ENCODE results near the gene GATB. TPM values are rescaled to one million over a fixed set of nuclear protein-coding genes. Genes with fewer than 3 reads are reported as not detected.

The GATB gene
- total RNA-seq, 1 donor from 2014 or later, result 102 TPM

- peaks cover 6% of the 10 kb centered on the region for H3K36me3 ChIP-seq
- H3K4me3 ChIP-seq, result no peak overlapping the region
- no peaks in the 10 kb centered on the region for H3K27me3 ChIP-seq (ENCODE audit: low read depth)
- no peaks in the 10 kb centered on the region for H3K9me3 ChIP-seq (replicated peaks)
- no peak overlapping the region for H3K27ac ChIP-seq (replicated peaks)
- TF ChIP-seq, protein P1, sequence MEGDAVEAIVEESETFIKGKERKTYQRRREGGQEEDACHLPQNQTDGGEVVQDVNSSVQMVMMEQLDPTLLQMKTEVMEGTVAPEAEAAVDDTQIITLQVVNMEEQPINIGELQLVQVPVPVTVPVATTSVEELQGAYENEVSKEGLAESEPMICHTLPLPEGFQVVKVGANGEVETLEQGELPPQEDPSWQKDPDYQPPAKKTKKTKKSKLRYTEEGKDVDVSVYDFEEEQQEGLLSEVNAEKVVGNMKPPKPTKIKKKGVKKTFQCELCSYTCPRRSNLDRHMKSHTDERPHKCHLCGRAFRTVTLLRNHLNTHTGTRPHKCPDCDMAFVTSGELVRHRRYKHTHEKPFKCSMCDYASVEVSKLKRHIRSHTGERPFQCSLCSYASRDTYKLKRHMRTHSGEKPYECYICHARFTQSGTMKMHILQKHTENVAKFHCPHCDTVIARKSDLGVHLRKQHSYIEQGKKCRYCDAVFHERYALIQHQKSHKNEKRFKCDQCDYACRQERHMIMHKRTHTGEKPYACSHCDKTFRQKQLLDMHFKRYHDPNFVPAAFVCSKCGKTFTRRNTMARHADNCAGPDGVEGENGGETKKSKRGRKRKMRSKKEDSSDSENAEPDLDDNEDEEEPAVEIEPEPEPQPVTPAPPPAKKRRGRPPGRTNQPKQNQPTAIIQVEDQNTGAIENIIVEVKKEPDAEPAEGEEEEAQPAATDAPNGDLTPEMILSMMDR (IDR thresholded peaks at IDR 0.05; ENCODE audit: borderline replicate concordance), result no peak
- no peak for DNase-seq
- peaks cover 15% of the 10 kb centered on the region for H3K4me1 ChIP-seq
- intact Hi-C loops (cut with micrococcal nuclease), result no loop called here
Observed at GRCh38 chr4:151667666-151668065, 93.1 kb downstream of the GATB start.

GRCh38 chr4:151667048-151667447 is 93.8 kb downstream of the GATB start:
- Histone ChIP-seq H3K36me3 (peaks cover 6% of the 10 kb centered on the region), H3K27ac (replicated peaks) (no peak overlapping the region), H3K4me1 (peaks cover 9% of the 10 kb centered on the region), H3K9me3 (replicated peaks) (no peaks in the 10 kb centered on the region), H3K4me3 (no peak overlapping the region), H3K27me3 (ENCODE audit: low read depth) (no peaks in the 10 kb centered on the region)
- no peak for DNase-seq
- TF ChIP-seq, protein P1 (IDR thresholded peaks at IDR 0.05; ENCODE audit: borderline replicate concordance), result no peak
- intact Hi-C loops (cut with micrococcal nuclease), result no loop called here

DNA sequence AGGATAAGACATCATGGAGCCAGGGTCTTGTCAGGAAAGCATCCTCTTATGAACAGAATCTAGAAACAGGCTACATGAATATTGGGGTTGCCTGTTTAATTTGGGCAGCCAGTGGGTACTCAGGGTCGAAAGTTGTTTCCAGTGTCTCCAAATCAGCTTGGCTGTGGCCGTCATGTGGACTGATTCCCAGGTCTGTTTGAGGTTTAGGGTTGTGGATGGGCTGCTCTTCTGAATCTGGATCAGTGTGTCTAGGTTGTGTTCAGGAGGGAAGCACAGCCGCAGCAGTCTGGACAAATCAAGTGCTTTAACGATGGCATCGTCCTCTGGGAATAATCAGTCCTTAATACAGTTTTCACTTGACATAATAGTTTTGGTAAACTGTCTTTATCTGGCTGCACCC is 94.3 kb downstream of the GATB start:
- TF ChIP-seq, protein P1 (IDR thresholded peaks at IDR 0.05; ENCODE audit: borderline replicate concordance), result no peak
- DNase-seq, result no peak
- H3K4me1 ChIP-seq, result peaks cover 3% of the 10 kb centered on the region
- intact Hi-C loops (cut with micrococcal nuclease), result no loop called here
- H3K36me3 ChIP-seq, result peaks cover 6% of the 10 kb centered on the region
- no peak overlapping the region for H3K4me3 ChIP-seq
- H3K27ac ChIP-seq (replicated peaks), result no peak overlapping the region
- no peaks in the 10 kb centered on the region for H3K9me3 ChIP-seq (replicated peaks)
- H3K27me3 ChIP-seq (ENCODE audit: low read depth), result no peaks in the 10 kb centered on the region

- no peaks in the 10 kb centered on the region for H3K4me1 ChIP-seq
- peaks cover 6% of the 10 kb centered on the region for H3K36me3 ChIP-seq
- intact Hi-C loops (cut with micrococcal nuclease), result no loop called here
- no peak overlapping the region for H3K4me3 ChIP-seq
- TF ChIP-seq, protein P1 (IDR thresholded peaks at IDR 0.05; ENCODE audit: borderline replicate concordance), result no peak
- no peaks in the 10 kb centered on the region for H3K9me3 ChIP-seq (replicated peaks)
- no peaks in the 10 kb centered on the region for H3K27me3 ChIP-seq (ENCODE audit: low read depth)
- no peak for DNase-seq
- no peak overlapping the region for H3K27ac ChIP-seq (replicated peaks)
Observed at GRCh38 chr4:151665785-151666127, 95.1 kb downstream of the GATB start.

DNA sequence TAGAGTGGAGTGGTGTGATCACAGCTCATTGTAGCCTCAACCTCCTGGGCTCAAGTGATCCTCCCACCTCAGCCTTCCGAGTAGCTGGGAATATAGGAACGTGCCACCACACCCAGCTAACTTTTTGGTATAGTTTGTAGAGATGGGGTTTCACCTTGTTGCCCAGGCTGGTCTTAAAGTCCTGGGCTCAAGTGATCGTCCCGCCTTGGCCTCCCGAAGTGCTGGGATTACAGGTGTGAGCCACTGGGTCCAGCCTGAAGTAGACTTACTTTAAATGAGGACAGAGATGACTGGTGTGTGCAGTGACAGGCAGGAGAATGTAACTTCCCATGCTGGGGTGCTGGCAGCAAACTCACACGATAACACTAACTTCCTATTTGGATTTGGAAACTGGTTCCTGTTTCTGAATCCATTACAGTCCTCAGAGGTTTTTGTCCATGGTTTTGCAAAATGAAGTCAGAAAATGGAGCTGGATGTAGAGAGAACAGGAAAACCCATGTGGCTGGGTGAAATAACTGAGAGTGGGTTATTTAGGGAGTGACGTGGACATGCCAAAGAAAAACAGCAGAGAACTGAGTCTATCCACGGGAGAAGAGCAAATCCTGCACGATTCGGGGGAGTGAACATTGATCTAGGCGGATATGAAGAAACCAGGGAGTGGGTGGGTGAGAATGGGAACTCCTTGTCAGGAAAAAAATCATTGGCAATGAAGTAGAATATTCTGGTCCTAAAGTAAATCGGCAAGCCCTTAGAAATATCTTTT is 95.6 kb downstream of the GATB start:
- Histone ChIP-seq H3K4me1 (no peaks in the 10 kb centered on the region), H3K9me3 (replicated peaks) (no peaks in the 10 kb centered on the region), H3K36me3 (peaks cover 6% of the 10 kb centered on the region), H3K4me3 (no peak overlapping the region), H3K27me3 (ENCODE audit: low read depth) (no peaks in the 10 kb centered on the region), H3K27ac (replicated peaks) (no peak overlapping the region)
- TF ChIP-seq, protein P1 (IDR thresholded peaks at IDR 0.05; ENCODE audit: borderline replicate concordance), result no peak
- DNase-seq, result no peak
- intact Hi-C loops (cut with micrococcal nuclease), result no loop called here

Data from left ventricle myocardium inferior (tissue), 1 donor.